H9 (cell line): Measurements from ENCODE around the gene S100A7. TPM values are rescaled to one million over a fixed set of nuclear protein-coding genes. Genes with fewer than 3 reads are reported as not detected.

Experiments used
- DNase-seq: peaks from one replicate; pipeline ENCODE4 v3.0.0-alpha.2; 2017
- H2AFZ ChIP-seq: one replicate; pipeline ENCODE4 v1.6.1; 2013; ENCODE audit warnings: mild to moderate bottlenecking, low read length, control low read depth, moderate library complexity
- H2AK5ac ChIP-seq: 2 replicates; pipeline ENCODE4 v1.6.1; 2013; ENCODE audit warnings: low read length, control low read depth, mixed read lengths; ENCODE audit not compliant: insufficient read length
- H2BK120ac ChIP-seq: one replicate; pipeline ENCODE4 v1.6.1; 2013; ENCODE audit warnings: low read depth, mild to moderate bottlenecking, low read length, control low read depth, inconsistent platforms; ENCODE audit not compliant: poor library complexity, severe bottlenecking
- H2BK12ac ChIP-seq: 2 replicates; pipeline ENCODE4 v1.6.1; 2013; ENCODE audit warnings: low read length, control low read depth, mixed read lengths, low read depth; ENCODE audit not compliant: insufficient read length
- H2BK15ac ChIP-seq: 2 replicates; pipeline ENCODE4 v1.6.1; 2013; ENCODE audit warnings: low read depth, low read length, control low read depth
- H2BK20ac ChIP-seq: one replicate; pipeline ENCODE4 v1.6.1; 2013; ENCODE audit warnings: low read depth, mild to moderate bottlenecking, low read length, control low read depth, inconsistent platforms; ENCODE audit not compliant: poor library complexity, severe bottlenecking
- H2BK5ac ChIP-seq: 2 replicates; pipeline ENCODE4 v1.6.1; 2013; ENCODE audit warnings: low read length, control low read depth, mixed read lengths; ENCODE audit not compliant: insufficient read length
- H3K14ac ChIP-seq: 2 replicates; pipeline ENCODE4 v1.6.1; 2013; ENCODE audit warnings: low read length, control low read depth; ENCODE audit not compliant: insufficient read depth
- H3K18ac ChIP-seq: 2 replicates; pipeline ENCODE4 v1.6.1; 2013; ENCODE audit warnings: low read depth, mild to moderate bottlenecking, mixed read lengths, low read length, control low read depth; ENCODE audit not compliant: insufficient read length
- H3K23ac ChIP-seq: 2 replicates; pipeline ENCODE4 v1.6.1; 2013; ENCODE audit warnings: low read length, control low read depth, mixed read lengths, low read depth; ENCODE audit not compliant: insufficient read length
- H3K23me2 ChIP-seq: 2 replicates; pipeline ENCODE4 v1.6.1; 2013; ENCODE audit warnings: low read depth, mild to moderate bottlenecking, mixed read lengths, low read length, control low read depth; ENCODE audit not compliant: insufficient read length, poor library complexity, severe bottlenecking
- H3K27ac ChIP-seq: 2 replicates; pipeline ENCODE4 v1.5.1; 2013; ENCODE audit warnings: low read length, control low read depth, mixed read lengths, low read depth; ENCODE audit not compliant: insufficient read length
- H3K27me3 ChIP-seq: 2 replicates; pipeline ENCODE4 v1.6.1; 2013; ENCODE audit warnings: low read length, control low read depth, inconsistent platforms; ENCODE audit not compliant: insufficient read depth
- H3K4ac ChIP-seq: 2 replicates; pipeline ENCODE4 v1.6.1; 2013; ENCODE audit warnings: low read depth, mild to moderate bottlenecking, control low read depth, inconsistent platforms, low read length, moderate library complexity
- H3K4me1 ChIP-seq: 2 replicates; pipeline ENCODE4 v1.6.1; 2013; ENCODE audit warnings: low read length, control low read depth, inconsistent platforms; ENCODE audit not compliant: insufficient read depth
- H3K4me2 ChIP-seq: 2 replicates; pipeline ENCODE4 v1.6.1; 2013; ENCODE audit warnings: low read length, control low read depth, mixed read lengths; ENCODE audit not compliant: insufficient read length, insufficient read depth
- H3K56ac ChIP-seq: 2 replicates; pipeline ENCODE4 v1.6.1; 2013; ENCODE audit warnings: low read depth, mild to moderate bottlenecking, mixed read lengths, low read length, control low read depth; ENCODE audit not compliant: insufficient read length
- H3K79me1 ChIP-seq: 2 replicates; pipeline ENCODE4 v1.6.1; 2013; ENCODE audit warnings: low read depth, mild to moderate bottlenecking, moderate library complexity, low read length, control low read depth, inconsistent platforms; ENCODE audit not compliant: insufficient read depth, poor library complexity, severe bottlenecking
- H3K79me2 ChIP-seq: 2 replicates; pipeline ENCODE4 v1.6.1; 2013; ENCODE audit warnings: low read length, control low read depth, inconsistent platforms; ENCODE audit not compliant: insufficient read depth
- H3K9ac ChIP-seq: 2 replicates; pipeline ENCODE4 v1.6.1; 2013; ENCODE audit warnings: low read length, control low read depth, mixed read lengths; ENCODE audit not compliant: insufficient read length; ENCODE audit errors: extremely low read depth
- H3K9me3 ChIP-seq: one replicate; pipeline ENCODE4 v1.6.1; 2013; ENCODE audit warnings: low read depth, low read length, inconsistent platforms; ENCODE audit not compliant: control insufficient read depth
- H3T11ph ChIP-seq: one replicate; pipeline ENCODE4 v1.6.1; 2013; ENCODE audit warnings: mild to moderate bottlenecking, low read length, control low read depth, inconsistent platforms
- H4K20me1 ChIP-seq: one replicate; pipeline ENCODE4 v1.6.1; 2013; ENCODE audit not compliant: control insufficient read depth, insufficient read length, insufficient read depth
- H4K5ac ChIP-seq: 2 replicates; pipeline ENCODE4 v1.6.1; 2013; ENCODE audit warnings: low read depth, mild to moderate bottlenecking, mixed read lengths, low read length, control low read depth; ENCODE audit not compliant: insufficient read length
- H4K8ac ChIP-seq: replicated peaks from 2 replicates; pipeline ENCODE4 v1.6.1; 2013; ENCODE audit warnings: low read length, control low read depth, mixed read lengths, low read depth; ENCODE audit not compliant: insufficient read length
- H4K91ac ChIP-seq: 2 replicates; pipeline ENCODE4 v1.6.1; 2013; ENCODE audit warnings: low read depth, mild to moderate bottlenecking, moderate library complexity, mixed read lengths, low read length, control low read depth; ENCODE audit not compliant: insufficient read length
- H3K27ac Mint-ChIP-seq, 3 experiments: 2 replicates in 2 of 3; 3 replicates in 1 of 3; pipeline ENCODE4 v1.8.0; 2020 to 2021; ENCODE audit warnings: mixed read lengths in 3 of 3, mild to moderate bottlenecking in 1 of 3, moderate library complexity in 1 of 3
- H3K27me3 Mint-ChIP-seq: 2 replicates; pipeline ENCODE4 v1.8.0; 2021; ENCODE audit warnings: low read depth, mild to moderate bottlenecking, moderate library complexity, mixed read lengths
- H3K36me3 Mint-ChIP-seq, 3 experiments: 2 replicates in 2 of 3; 3 replicates in 1 of 3; pipeline ENCODE4 v1.8.0; 2020 to 2021; ENCODE audit warnings: low read depth in 3 of 3, mixed read lengths in 3 of 3; ENCODE audit not compliant: insufficient read depth in 1 of 3
- H3K4me1 Mint-ChIP-seq, 2 experiments: 2 replicates each; pipeline ENCODE4 v1.8.0; 2020; ENCODE audit warnings: mixed read lengths in 2 of 2
- H3K4me3 Mint-ChIP-seq, 2 experiments: 2 replicates in 1 of 2; 3 replicates in 1 of 2; pipeline ENCODE4 v1.8.0; 2020 to 2021; ENCODE audit warnings: mild to moderate bottlenecking in 2 of 2, mixed read lengths in 2 of 2, moderate library complexity in 1 of 2
- H3K9me3 Mint-ChIP-seq, 2 experiments: 2 replicates in 1 of 2; 3 replicates in 1 of 2; pipeline ENCODE4 v1.8.0; 2020; ENCODE audit warnings: mild to moderate bottlenecking in 2 of 2, mixed read lengths in 2 of 2, moderate library complexity in 1 of 2
- CTCF ChIP-seq: fragments of 200-600 bp; sonication (generic); conservative IDR thresholded peaks from 3 replicates; pipeline ENCODE4 v1.8.0; 2021; ENCODE audit warnings: antibody characterized with exemption, mild to moderate bottlenecking
- WGBS: extraction: QIAGEN DNeasy Blood & Tissue Kit; methylation state at CpG from one replicate; pipeline ENCODE4 v1.1.7; 2013; ENCODE audit warnings: missing lambda C conversion rate, low lambda C conversion rate, mixed read lengths; ENCODE audit not compliant: insufficient read length; ENCODE audit errors: extremely low coverage; 5-methylcytosine and 5-hydroxymethylcytosine counted together
- total RNA-seq: library from RNA; stranded (reverse); gene quantifications from 2 replicates; pipeline ENCODE4 v1.2.1, GENCODE V29; 2021

S100A7 gene
- total RNA-seq, 1 experiment from 2014 or later = not detected

GRCh38 chr1:153507926-153508583, 47.6 kb upstream of the S100A7 start:
- H4K8ac ChIP-seq = no peak overlapping the region
- H2AFZ ChIP-seq = no peak overlapping the region
- no peaks in the 10 kb centered on the region for H3K27me3 ChIP-seq
- H3K4me2 ChIP-seq = no peak overlapping the region
- H2BK5ac ChIP-seq = no peak overlapping the region
- H4K5ac ChIP-seq = no peak overlapping the region
- no peak for DNase-seq
- WGBS = no CpG with 5 or more reads among the region's 11 CpGs
- H2BK12ac ChIP-seq = no peak overlapping the region
- no peak overlapping the region for H2BK20ac ChIP-seq
- no peaks in the 10 kb centered on the region for H3K79me1 ChIP-seq
- no peak overlapping the region for H3K27ac ChIP-seq
- no peak overlapping the region for H3K9ac ChIP-seq
- H3K4me1 ChIP-seq = no peaks in the 10 kb centered on the region
- H3K27me3 Mint-ChIP-seq = peaks cover 28% of the 10 kb centered on the region
- H3K4me1 Mint-ChIP-seq = peaks cover 4 to 9% of the 10 kb centered on the region in 2 experiments; a peak in 3 of 4 replicates
- H3K56ac ChIP-seq = no peak overlapping the region
- no peaks in the 10 kb centered on the region for H3K79me2 ChIP-seq
- H3K36me3 Mint-ChIP-seq = no peaks in the 10 kb centered on the region
- no peak for TF ChIP-seq CTCF
- H3K23ac ChIP-seq = no peak overlapping the region
- H3K18ac ChIP-seq = no peak overlapping the region
- H3K27ac Mint-ChIP-seq = no peak overlapping the region
- H2AK5ac ChIP-seq = no peak overlapping the region
- no peak overlapping the region; a peak in 1 of 5 replicates for H3K4me3 Mint-ChIP-seq
- no peak overlapping the region for H2BK120ac ChIP-seq
- no peak overlapping the region for H4K91ac ChIP-seq
- no peaks in the 10 kb centered on the region for H3K9me3 ChIP-seq
- H4K20me1 ChIP-seq = no peaks in the 10 kb centered on the region
- H3K4ac ChIP-seq = no peak overlapping the region
- no peaks in the 10 kb centered on the region for H3K23me2 ChIP-seq
- no peak overlapping the region for H3T11ph ChIP-seq
- no peak overlapping the region for H2BK15ac ChIP-seq
- H3K9me3 Mint-ChIP-seq = no peaks in the 10 kb centered on the region
- H3K14ac ChIP-seq = no peak overlapping the region; the same call in 1 of the 2 replicates
